HepG2 (cell line): ENCODE measurements around the gene NELFCD. TPM values are rescaled to one million over a fixed set of nuclear protein-coding genes. Genes with fewer than 3 reads are reported as not detected.

ENCODE experiments used
- FOXK1 ChIP-seq: sonication (generic); formaldehyde crosslinking; IDR thresholded peaks from 2 replicates; pipeline ENCODE4 v1.4.0; 2020; ENCODE audit warnings: low read depth, missing genetic modification reagents, borderline replicate concordance
- GATAD1 ChIP-seq: IDR thresholded peaks from 2 replicates; pipeline ENCODE4 v1.6.1; 2016; ENCODE audit warnings: missing genetic modification reagents, missing compliant biosample characterization
- JUN ChIP-seq: sonication (generic); formaldehyde crosslinking; IDR thresholded peaks from 2 replicates; pipeline ENCODE4 v1.4.0; 2020; ENCODE audit warnings: mild to moderate bottlenecking, missing genetic modification reagents
- MATR3 ChIP-seq: sonication (generic); formaldehyde crosslinking; IDR thresholded peaks from 2 replicates; pipeline ENCODE4 v1.4.0; 2020; ENCODE audit warnings: missing genetic modification reagents
- NR2F1 ChIP-seq, 2 experiments: fragments of 450-650 bp in 1 of 2; formaldehyde crosslinking in 1 of 2; IDR thresholded peaks; 2 replicates each; pipeline versions ENCODE4 v1.5.0 to v1.6.1; 2016 to 2020; ENCODE audit warnings: mild to moderate bottlenecking in 1 of 2, missing compliant biosample characterization in 1 of 2, missing genetic modification reagents in 1 of 2, moderate library complexity in 1 of 2
- PITX1 ChIP-seq: sonication (generic); formaldehyde crosslinking; IDR thresholded peaks from 2 replicates; pipeline ENCODE4 v1.5.1; 2020; ENCODE audit warnings: mild to moderate bottlenecking, missing genetic modification reagents
- POGZ ChIP-seq: sonication (generic); formaldehyde crosslinking; IDR thresholded peaks from 2 replicates; pipeline ENCODE4 v1.4.0; 2020; ENCODE audit warnings: mild to moderate bottlenecking, missing genetic modification reagents
- RFX5 ChIP-seq: IDR thresholded peaks from 2 replicates; pipeline ENCODE4 v1.6.1; 2011; ENCODE audit warnings: low read depth, low read length, improper control_type of control experiment
- ZFP36 ChIP-seq: fragments of 150-350 bp; IDR thresholded peaks from 2 replicates; pipeline ENCODE4 v1.6.1; 2018; ENCODE audit warnings: borderline replicate concordance, low read length, low read depth; ENCODE audit not compliant: partially characterized antibody
- ZNF274 ChIP-seq: sonication (generic); formaldehyde crosslinking; IDR thresholded peaks from 2 replicates; pipeline ENCODE4 v1.5.1; 2020; ENCODE audit warnings: mild to moderate bottlenecking, missing genetic modification reagents
- ZNF546 ChIP-seq: sonication (generic); formaldehyde crosslinking; conservative IDR thresholded peaks from 2 replicates; pipeline ENCODE4 v1.8.1; 2023; ENCODE audit warnings: mild to moderate bottlenecking, missing genetic modification reagents
- ZNF556 ChIP-seq: sonication (generic); formaldehyde crosslinking; IDR thresholded peaks from 2 replicates; pipeline ENCODE4 v1.4.0; 2020; ENCODE audit warnings: mild to moderate bottlenecking, missing genetic modification reagents, borderline replicate concordance
- ZNF724P ChIP-seq: sonication (generic); formaldehyde crosslinking; IDR thresholded peaks from 2 replicates; pipeline ENCODE4 v1.8.0; 2022; ENCODE audit warnings: missing genetic modification reagents, borderline replicate concordance
- ZNF766 ChIP-seq: sonication (generic); formaldehyde crosslinking; IDR thresholded peaks from 2 replicates; pipeline ENCODE4 v1.5.0; 2020; ENCODE audit warnings: missing genetic modification reagents, borderline replicate concordance
- ZZZ3 ChIP-seq: sonication (generic); formaldehyde crosslinking; IDR thresholded peaks from 2 replicates; pipeline ENCODE4 v1.4.0; 2020; ENCODE audit warnings: missing genetic modification reagents, mild to moderate bottlenecking, borderline replicate concordance
- polyA plus RNA-seq, 8 experiments: library from polyadenylated mRNA; depleted of rRNA in 3 of 8; stranded (reverse) in 7 of 8; unstranded in 1 of 8; fragments of >200 nt; fragmentation: Illumina TruSeq in 4 of 8; extraction: Trizol in 4 of 8; gene quantifications; 2 replicates each; pipeline versions ENCODE4 v1.2.1 to v1.2.3, GENCODE V29; 2011 to 2016; ENCODE audit warnings: low read depth in 4 of 8, missing spikeins in 1 of 8, mixed read lengths in 1 of 8; ENCODE audit not compliant: insufficient read depth in 1 of 8
- total RNA-seq, 5 experiments: library from RNA; depleted of rRNA; stranded (reverse); fragments of >200 nt; fragmentation: Illumina TruSeq; extraction: Trizol; gene quantifications; 2 replicates each; pipeline ENCODE4 v1.2.3, GENCODE V29; 2016; ENCODE audit warnings: low read depth in 1 of 5
- TF ChIP-seq, protein P1 (sequence below), 2 experiments: sonication (generic) in 1 of 2; formaldehyde crosslinking in 1 of 2; IDR thresholded peaks; 2 replicates each; pipeline versions ENCODE4 v1.6.1 to v1.9.0; 2014 to 2022; ENCODE audit warnings: antibody characterized with exemption in 1 of 2, borderline replicate concordance in 1 of 2, inconsistent platforms in 1 of 2, low read depth in 1 of 2, missing genetic modification reagents in 1 of 2
- TF ChIP-seq, protein P2 (sequence below): sonication (generic); formaldehyde crosslinking; IDR thresholded peaks from 2 replicates; pipeline ENCODE4 v1.4.0; 2020; ENCODE audit warnings: missing genetic modification reagents
- TF ChIP-seq, protein P3 (sequence below): sonication (generic); formaldehyde crosslinking; IDR thresholded peaks from 2 replicates; pipeline ENCODE4 v1.5.1; 2020; ENCODE audit warnings: missing genetic modification reagents, mild to moderate bottlenecking, borderline replicate concordance
- TF ChIP-seq, protein P4 (sequence below): sonication (generic); formaldehyde crosslinking; IDR thresholded peaks from 2 replicates; pipeline ENCODE4 v1.4.0; 2020; ENCODE audit warnings: missing genetic modification reagents
- TF ChIP-seq, protein P5 (sequence below): sonication (generic); formaldehyde crosslinking; IDR thresholded peaks from 2 replicates; pipeline ENCODE4 v1.5.0; 2020; ENCODE audit warnings: missing genetic modification reagents, mild to moderate bottlenecking, borderline replicate concordance

NELFCD gene
- total and polyA plus RNA-seq, 2 of the 13 experiments (the other 11 are each of a cell fraction or from before 2014, with no cell fraction given): 159 to 203 TPM

DNA sequence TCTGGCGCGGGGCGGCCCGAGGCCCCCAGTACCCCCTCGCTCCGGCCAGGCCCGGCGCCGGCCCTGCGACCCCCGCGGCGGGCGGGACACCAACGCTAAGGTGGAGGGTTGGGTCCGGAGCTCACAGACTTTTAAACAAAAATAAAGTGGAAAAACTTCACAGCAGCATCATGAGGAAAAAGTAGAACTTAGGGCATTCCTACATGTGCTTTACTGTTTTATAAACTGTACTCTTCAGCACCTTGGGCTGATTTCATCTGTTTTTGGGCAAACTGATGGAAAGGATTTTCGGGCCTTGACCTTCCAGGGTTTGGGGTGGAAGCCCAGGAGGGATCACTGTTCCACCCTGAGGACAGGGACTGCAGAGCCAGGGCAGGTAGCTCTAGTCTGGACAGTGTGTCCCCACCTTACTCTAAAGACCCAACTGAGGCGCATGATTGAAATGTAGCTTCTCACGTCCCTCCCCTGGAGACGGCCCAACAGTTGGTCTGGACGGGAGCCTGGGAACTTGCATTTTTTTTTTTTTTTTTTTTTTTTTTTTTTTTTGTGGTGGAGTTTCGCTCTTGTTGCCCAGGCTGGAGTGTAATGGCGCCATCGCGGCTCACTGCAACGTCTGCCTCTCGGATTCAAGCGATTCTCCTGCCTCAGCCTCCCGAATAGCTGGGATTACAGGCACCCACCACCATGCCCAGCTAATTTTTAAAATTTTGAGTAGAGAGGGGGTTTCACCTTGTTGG lies 740 bp downstream of the NELFCD start (continued):
- TF ChIP-seq, protein P1, sequence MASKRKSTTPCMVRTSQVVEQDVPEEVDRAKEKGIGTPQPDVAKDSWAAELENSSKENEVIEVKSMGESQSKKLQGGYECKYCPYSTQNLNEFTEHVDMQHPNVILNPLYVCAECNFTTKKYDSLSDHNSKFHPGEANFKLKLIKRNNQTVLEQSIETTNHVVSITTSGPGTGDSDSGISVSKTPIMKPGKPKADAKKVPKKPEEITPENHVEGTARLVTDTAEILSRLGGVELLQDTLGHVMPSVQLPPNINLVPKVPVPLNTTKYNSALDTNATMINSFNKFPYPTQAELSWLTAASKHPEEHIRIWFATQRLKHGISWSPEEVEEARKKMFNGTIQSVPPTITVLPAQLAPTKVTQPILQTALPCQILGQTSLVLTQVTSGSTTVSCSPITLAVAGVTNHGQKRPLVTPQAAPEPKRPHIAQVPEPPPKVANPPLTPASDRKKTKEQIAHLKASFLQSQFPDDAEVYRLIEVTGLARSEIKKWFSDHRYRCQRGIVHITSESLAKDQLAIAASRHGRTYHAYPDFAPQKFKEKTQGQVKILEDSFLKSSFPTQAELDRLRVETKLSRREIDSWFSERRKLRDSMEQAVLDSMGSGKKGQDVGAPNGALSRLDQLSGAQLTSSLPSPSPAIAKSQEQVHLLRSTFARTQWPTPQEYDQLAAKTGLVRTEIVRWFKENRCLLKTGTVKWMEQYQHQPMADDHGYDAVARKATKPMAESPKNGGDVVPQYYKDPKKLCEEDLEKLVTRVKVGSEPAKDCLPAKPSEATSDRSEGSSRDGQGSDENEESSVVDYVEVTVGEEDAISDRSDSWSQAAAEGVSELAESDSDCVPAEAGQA (IDR thresholded peaks at IDR 0.05; ENCODE audit: low read depth): no peak
- TF ChIP-seq, protein P1 (CRISPR knock-in tag; IDR thresholded peaks at IDR 0.05; ENCODE audit: borderline replicate concordance): no peak; the same call in 1 of the 2 replicates
- TF ChIP-seq RFX5 (no peak), JUN (no peak), POGZ (CRISPR knock-in tag) (no peak), FOXK1 (CRISPR knock-in tag) (no peak), NR2F1 (CRISPR knock-in tag; IDR thresholded peaks at IDR 0.05) (no peak), ZNF274 (CRISPR knock-in tag) (peak; percentile 25; the same call in 1 of the 2 replicates), MATR3 (CRISPR knock-in tag) (no peak), ZFP36 (no peak), PITX1 (CRISPR knock-in tag) (no peak), GATAD1 (CRISPR knock-in tag) (no peak), ZNF556 (no peak), ZNF724P (CRISPR knock-in tag) (peak; percentile 47; the same call in 1 of the 2 replicates), ZZZ3 (CRISPR knock-in tag) (no peak), ZNF766 (CRISPR knock-in tag) (peak; percentile 10; the same call in 1 of the 2 replicates), ZNF546 (CRISPR knock-in tag) (peak; percentile 86)
- TF ChIP-seq, protein P2, sequence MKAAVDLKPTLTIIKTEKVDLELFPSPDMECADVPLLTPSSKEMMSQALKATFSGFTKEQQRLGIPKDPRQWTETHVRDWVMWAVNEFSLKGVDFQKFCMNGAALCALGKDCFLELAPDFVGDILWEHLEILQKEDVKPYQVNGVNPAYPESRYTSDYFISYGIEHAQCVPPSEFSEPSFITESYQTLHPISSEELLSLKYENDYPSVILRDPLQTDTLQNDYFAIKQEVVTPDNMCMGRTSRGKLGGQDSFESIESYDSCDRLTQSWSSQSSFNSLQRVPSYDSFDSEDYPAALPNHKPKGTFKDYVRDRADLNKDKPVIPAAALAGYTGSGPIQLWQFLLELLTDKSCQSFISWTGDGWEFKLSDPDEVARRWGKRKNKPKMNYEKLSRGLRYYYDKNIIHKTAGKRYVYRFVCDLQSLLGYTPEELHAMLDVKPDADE (CRISPR knock-in tag): no peak
- TF ChIP-seq, protein P3, sequence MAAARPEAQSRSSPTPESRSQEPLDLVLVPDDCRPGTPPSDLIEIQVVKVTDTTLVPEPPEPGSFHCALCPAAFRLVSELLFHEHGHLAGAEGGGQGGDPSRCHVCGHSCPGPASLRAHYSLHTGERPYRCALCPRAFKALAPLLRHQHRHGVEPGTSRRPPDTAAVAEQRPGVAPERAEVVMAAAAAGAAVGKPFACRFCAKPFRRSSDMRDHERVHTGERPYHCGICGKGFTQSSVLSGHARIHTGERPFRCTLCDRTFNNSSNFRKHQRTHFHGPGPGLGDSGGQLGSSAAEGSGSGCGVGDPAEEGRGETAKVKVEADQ (CRISPR knock-in tag): no peak
- TF ChIP-seq, protein P4, sequence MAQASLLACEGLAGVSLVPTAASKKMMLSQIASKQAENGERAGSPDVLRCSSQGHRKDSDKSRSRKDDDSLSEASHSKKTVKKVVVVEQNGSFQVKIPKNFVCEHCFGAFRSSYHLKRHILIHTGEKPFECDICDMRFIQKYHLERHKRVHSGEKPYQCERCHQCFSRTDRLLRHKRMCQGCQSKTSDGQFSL: no peak
- TF ChIP-seq, protein P5, sequence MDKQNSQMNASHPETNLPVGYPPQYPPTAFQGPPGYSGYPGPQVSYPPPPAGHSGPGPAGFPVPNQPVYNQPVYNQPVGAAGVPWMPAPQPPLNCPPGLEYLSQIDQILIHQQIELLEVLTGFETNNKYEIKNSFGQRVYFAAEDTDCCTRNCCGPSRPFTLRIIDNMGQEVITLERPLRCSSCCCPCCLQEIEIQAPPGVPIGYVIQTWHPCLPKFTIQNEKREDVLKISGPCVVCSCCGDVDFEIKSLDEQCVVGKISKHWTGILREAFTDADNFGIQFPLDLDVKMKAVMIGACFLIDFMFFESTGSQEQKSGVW (CRISPR knock-in tag): no peak
